Parathyroid adenoma (tissue), 2 donors: ENCODE measurements around the gene UTF1.

Source experiments
- H2AFZ ChIP-seq: fragments of 300-600 bp; sonication (generic); one replicate; pipeline ENCODE4 v1.7.0; 2017; ENCODE audit warnings: antibody characterized with exemption, mild to moderate bottlenecking
- H3K27ac ChIP-seq: fragments of 300-600 bp; sonication (generic); one replicate; pipeline ENCODE4 v1.7.0; 2017
- H3K27me3 ChIP-seq: fragments of 300-600 bp; sonication (generic); one replicate; pipeline ENCODE4 v1.7.0; 2017; ENCODE audit warnings: low read length; ENCODE audit not compliant: control insufficient read depth, insufficient read depth
- H3K36me3 ChIP-seq: fragments of 300-600 bp; sonication (generic); one replicate; pipeline ENCODE4 v1.7.0; 2017; ENCODE audit warnings: low read length; ENCODE audit not compliant: control insufficient read depth, insufficient read depth
- H3K4me1 ChIP-seq: fragments of 300-600 bp; sonication (generic); one replicate; pipeline ENCODE4 v1.7.0; 2017; ENCODE audit warnings: control low read depth
- H3K4me2 ChIP-seq: fragments of 300-600 bp; sonication (generic); one replicate; pipeline ENCODE4 v1.7.0; 2017; ENCODE audit warnings: low read length
- H3K4me3 ChIP-seq: fragments of 300-600 bp; sonication (generic); one replicate; pipeline ENCODE4 v1.7.0; 2017; ENCODE audit warnings: low read depth, low read length
- H3K79me2 ChIP-seq: fragments of 300-600 bp; sonication (generic); one replicate; pipeline ENCODE4 v1.7.0; 2017; ENCODE audit warnings: control low read depth
- H3K9ac ChIP-seq: fragments of 300-600 bp; sonication (generic); one replicate; pipeline ENCODE4 v1.7.0; 2017; ENCODE audit warnings: mild to moderate bottlenecking
- H3K9me3 ChIP-seq: fragments of 300-600 bp; sonication (generic); one replicate; pipeline ENCODE4 v1.7.0; 2017; ENCODE audit warnings: low read length; ENCODE audit not compliant: control insufficient read depth
- TF ChIP-seq, protein P1 (sequence below): fragments of 300-600 bp; sonication (generic); IDR thresholded peaks from one replicate; pipeline ENCODE4 v1.7.0; 2017; ENCODE audit warnings: antibody characterized with exemption, mild to moderate bottlenecking
- donor health status: primary hyperparathyroidism.

Gene UTF1

DNA sequence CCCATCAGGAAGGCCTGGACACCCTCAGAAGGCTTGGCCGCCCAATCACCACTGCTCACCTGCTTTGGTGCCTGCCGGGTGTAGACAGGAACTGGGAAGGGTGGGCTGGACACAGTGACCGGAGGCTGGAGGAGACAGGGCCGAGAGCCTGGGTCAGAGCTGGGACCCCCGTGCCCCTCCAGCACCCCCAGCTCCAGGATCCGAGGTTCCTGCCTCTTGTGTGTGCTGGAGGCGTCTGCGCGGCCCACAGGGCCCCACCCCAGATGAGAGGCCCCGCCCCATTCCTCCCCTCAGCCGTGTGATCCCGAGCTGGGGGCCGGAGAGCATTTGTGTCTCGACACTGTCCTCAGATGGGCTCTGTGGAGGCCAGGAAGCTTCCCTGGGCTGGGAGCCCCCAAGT lies 37.3 kb downstream of the UTF1 start:
- no peak overlapping the region for H3K9ac ChIP-seq
- TF ChIP-seq, protein P1, sequence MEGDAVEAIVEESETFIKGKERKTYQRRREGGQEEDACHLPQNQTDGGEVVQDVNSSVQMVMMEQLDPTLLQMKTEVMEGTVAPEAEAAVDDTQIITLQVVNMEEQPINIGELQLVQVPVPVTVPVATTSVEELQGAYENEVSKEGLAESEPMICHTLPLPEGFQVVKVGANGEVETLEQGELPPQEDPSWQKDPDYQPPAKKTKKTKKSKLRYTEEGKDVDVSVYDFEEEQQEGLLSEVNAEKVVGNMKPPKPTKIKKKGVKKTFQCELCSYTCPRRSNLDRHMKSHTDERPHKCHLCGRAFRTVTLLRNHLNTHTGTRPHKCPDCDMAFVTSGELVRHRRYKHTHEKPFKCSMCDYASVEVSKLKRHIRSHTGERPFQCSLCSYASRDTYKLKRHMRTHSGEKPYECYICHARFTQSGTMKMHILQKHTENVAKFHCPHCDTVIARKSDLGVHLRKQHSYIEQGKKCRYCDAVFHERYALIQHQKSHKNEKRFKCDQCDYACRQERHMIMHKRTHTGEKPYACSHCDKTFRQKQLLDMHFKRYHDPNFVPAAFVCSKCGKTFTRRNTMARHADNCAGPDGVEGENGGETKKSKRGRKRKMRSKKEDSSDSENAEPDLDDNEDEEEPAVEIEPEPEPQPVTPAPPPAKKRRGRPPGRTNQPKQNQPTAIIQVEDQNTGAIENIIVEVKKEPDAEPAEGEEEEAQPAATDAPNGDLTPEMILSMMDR, result no peak
- H3K36me3 ChIP-seq, result no peaks in the 10 kb centered on the region
- H3K27ac ChIP-seq, result no peak overlapping the region
- H3K4me1 ChIP-seq, result no peaks in the 10 kb centered on the region
- H2AFZ ChIP-seq, result no peak overlapping the region
- H3K79me2 ChIP-seq, result no peaks in the 10 kb centered on the region
- no peaks in the 10 kb centered on the region for H3K9me3 ChIP-seq
- H3K27me3 ChIP-seq, result no peaks in the 10 kb centered on the region
- no peak overlapping the region for H3K4me2 ChIP-seq
- H3K4me3 ChIP-seq, result no peak overlapping the region

DNA sequence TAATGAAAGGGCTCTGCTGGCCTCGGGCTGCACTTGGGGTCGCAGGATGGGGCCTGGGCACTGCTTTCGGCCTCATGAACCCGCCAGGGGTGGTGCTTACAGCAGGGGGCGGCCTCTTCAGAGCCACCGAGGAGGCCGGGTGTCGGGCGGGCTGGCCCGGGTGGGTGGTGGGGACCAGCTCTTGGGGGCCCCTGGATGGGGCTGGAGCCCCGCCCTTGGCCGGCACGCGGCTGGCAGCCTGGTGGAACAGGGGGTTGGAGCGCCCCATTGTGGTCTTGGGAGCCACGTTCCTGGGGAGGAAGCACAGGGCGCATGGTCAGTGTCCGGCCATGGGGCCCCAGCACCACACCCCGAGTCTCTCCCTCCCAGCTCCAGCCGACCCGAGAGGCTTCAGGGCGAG lies 37.8 kb downstream of the UTF1 start:
- H3K4me3 ChIP-seq, result no peak overlapping the region
- H3K4me2 ChIP-seq, result no peak overlapping the region
- H3K79me2 ChIP-seq, result no peaks in the 10 kb centered on the region
- TF ChIP-seq, protein P1, result no peak
- H3K9me3 ChIP-seq, result no peaks in the 10 kb centered on the region
- no peaks in the 10 kb centered on the region for H3K4me1 ChIP-seq
- no peaks in the 10 kb centered on the region for H3K27me3 ChIP-seq
- H3K9ac ChIP-seq, result no peak overlapping the region
- H3K27ac ChIP-seq, result no peak overlapping the region
- no peak overlapping the region for H2AFZ ChIP-seq
- no peaks in the 10 kb centered on the region for H3K36me3 ChIP-seq

DNA sequence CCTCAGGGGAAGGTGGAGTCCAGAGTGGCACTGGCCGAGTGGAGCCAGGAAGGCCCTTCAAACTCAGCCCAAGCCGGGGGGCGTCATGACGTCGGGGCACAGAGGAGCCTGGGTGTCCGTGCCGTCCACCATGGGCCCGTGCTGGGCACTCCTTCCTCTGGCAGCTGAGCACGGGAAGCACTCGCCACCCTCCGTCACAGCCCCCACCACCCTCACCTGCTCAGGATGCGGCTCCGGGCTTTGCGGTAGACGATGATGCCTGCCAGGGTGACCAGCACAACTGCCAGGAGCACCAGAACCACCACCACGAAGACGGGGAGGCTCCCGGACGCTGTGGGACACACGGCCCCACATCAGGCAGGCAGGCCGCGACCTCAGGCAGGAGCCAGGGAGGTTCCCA lies 38.5 kb downstream of the UTF1 start:
- Histone ChIP-seq H3K27ac (no peak overlapping the region), H2AFZ (no peak overlapping the region), H3K4me1 (no peaks in the 10 kb centered on the region), H3K4me3 (no peak overlapping the region), H3K27me3 (no peaks in the 10 kb centered on the region), H3K9ac (no peak overlapping the region), H3K9me3 (no peaks in the 10 kb centered on the region), H3K4me2 (no peak overlapping the region), H3K36me3 (no peaks in the 10 kb centered on the region), H3K79me2 (no peaks in the 10 kb centered on the region)
- TF ChIP-seq, protein P1, result no peak

DNA sequence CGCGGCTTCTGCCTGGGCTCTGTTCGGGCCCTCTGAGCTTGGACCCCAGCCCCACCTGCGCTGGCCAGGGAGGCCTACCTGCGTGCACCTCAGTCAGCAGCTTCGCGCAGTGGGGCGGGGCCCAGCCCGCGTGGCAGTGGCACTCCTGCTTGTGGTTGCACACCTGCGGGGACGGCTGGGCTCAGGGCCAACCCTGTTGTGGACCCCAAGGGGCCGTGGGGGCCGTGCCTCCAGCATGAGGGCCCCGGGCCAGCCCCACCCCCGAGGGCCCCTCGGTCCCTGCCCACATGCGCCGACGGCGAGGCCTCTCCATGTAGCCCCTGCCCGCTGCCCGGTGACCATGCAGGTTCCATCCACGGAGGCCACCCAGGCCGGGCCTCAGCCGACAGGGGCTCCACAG lies 39.4 kb downstream of the UTF1 start:
- Histone ChIP-seq H3K36me3 (no peaks in the 10 kb centered on the region), H3K4me3 (no peak overlapping the region), H3K4me1 (no peaks in the 10 kb centered on the region), H3K79me2 (no peaks in the 10 kb centered on the region), H2AFZ (no peak overlapping the region), H3K9me3 (no peaks in the 10 kb centered on the region), H3K27ac (no peak overlapping the region), H3K27me3 (no peaks in the 10 kb centered on the region), H3K9ac (no peak overlapping the region), H3K4me2 (no peak overlapping the region)
- TF ChIP-seq, protein P1, result no peak

DNA sequence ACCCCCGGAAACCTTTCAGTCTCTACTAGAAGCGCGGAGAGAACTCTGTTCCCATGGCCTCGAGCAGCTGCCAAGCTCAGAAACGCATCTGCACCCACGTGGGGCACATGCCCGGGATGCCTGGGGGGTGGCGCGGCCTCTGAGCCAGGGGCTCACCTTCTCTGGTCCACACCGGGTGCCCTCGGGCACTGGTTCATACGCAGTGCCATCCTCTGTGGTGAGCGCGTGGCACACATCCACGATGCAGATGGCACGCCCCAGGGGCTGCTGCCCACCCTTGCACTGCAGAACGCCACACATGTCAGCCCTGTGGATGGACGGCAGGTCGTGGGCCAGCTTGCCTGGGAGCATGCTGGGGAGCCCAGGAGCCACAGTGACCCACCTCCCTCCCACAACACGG lies 40.2 kb downstream of the UTF1 start:
- H3K9me3 ChIP-seq, result no peaks in the 10 kb centered on the region
- no peak overlapping the region for H3K4me3 ChIP-seq
- H3K36me3 ChIP-seq, result no peaks in the 10 kb centered on the region

More for the DNA sequence above, 40.2 kb downstream of the UTF1 start:
- H3K27ac ChIP-seq, result no peak overlapping the region
- H3K27me3 ChIP-seq, result no peaks in the 10 kb centered on the region
- TF ChIP-seq, protein P1, result no peak
- no peaks in the 10 kb centered on the region for H3K79me2 ChIP-seq
- no peak overlapping the region for H3K9ac ChIP-seq
- no peak overlapping the region for H3K4me2 ChIP-seq
- H3K4me1 ChIP-seq, result no peaks in the 10 kb centered on the region
- H2AFZ ChIP-seq, result no peak overlapping the region
